ENCODE results near the gene TMEM256. TPM values are rescaled to one million over a fixed set of nuclear protein-coding genes. Genes with fewer than 3 reads are reported as not detected.
A peak's percentile ranks its signal among the peaks of the same experiment; 100 is the strongest.

The TMEM256 gene
- total RNA-seq, 1 donor from 2014 or later, result 67.8 TPM

- intact Hi-C loops (cut with micrococcal nuclease), result no loop called here
- no peaks in the 10 kb centered on the region for H3K36me3 ChIP-seq
- peak overlapping the region; percentile 69 for H3K4me3 ChIP-seq
- H3K27ac ChIP-seq (replicated peaks), result peak overlapping the region; percentile 75
- TF ChIP-seq, protein P1, sequence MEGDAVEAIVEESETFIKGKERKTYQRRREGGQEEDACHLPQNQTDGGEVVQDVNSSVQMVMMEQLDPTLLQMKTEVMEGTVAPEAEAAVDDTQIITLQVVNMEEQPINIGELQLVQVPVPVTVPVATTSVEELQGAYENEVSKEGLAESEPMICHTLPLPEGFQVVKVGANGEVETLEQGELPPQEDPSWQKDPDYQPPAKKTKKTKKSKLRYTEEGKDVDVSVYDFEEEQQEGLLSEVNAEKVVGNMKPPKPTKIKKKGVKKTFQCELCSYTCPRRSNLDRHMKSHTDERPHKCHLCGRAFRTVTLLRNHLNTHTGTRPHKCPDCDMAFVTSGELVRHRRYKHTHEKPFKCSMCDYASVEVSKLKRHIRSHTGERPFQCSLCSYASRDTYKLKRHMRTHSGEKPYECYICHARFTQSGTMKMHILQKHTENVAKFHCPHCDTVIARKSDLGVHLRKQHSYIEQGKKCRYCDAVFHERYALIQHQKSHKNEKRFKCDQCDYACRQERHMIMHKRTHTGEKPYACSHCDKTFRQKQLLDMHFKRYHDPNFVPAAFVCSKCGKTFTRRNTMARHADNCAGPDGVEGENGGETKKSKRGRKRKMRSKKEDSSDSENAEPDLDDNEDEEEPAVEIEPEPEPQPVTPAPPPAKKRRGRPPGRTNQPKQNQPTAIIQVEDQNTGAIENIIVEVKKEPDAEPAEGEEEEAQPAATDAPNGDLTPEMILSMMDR (IDR thresholded peaks at IDR 0.05; ENCODE audit: borderline replicate concordance), result peak; percentile 91
- DNase-seq, result peak; percentile 80
- H3K4me1 ChIP-seq, result peaks cover 64% of the 10 kb centered on the region
- peaks cover 28% of the 10 kb centered on the region for H3K27me3 ChIP-seq (ENCODE audit: low read depth)
- no peaks in the 10 kb centered on the region for H3K9me3 ChIP-seq (replicated peaks)
Observed at GRCh38 chr17:7436556-7437368, 32.9 kb upstream of the TMEM256 start.

GRCh38 chr17:7435676-7436555 is 32.0 kb upstream of the TMEM256 start:
- intact Hi-C loops (cut with micrococcal nuclease), result no loop called here
- H3K9me3 ChIP-seq (replicated peaks), result no peaks in the 10 kb centered on the region
- H3K36me3 ChIP-seq, result no peaks in the 10 kb centered on the region
- H3K4me3 ChIP-seq, result peak overlapping the region; percentile 69
- peak overlapping the region; percentile 75 for H3K27ac ChIP-seq (replicated peaks)
- DNase-seq, result peak; percentile 45
- TF ChIP-seq, protein P1 (IDR thresholded peaks at IDR 0.05; ENCODE audit: borderline replicate concordance), result no peak
- H3K4me1 ChIP-seq, result peaks cover 61% of the 10 kb centered on the region
- H3K27me3 ChIP-seq (ENCODE audit: low read depth), result peaks cover 28% of the 10 kb centered on the region

DNA sequence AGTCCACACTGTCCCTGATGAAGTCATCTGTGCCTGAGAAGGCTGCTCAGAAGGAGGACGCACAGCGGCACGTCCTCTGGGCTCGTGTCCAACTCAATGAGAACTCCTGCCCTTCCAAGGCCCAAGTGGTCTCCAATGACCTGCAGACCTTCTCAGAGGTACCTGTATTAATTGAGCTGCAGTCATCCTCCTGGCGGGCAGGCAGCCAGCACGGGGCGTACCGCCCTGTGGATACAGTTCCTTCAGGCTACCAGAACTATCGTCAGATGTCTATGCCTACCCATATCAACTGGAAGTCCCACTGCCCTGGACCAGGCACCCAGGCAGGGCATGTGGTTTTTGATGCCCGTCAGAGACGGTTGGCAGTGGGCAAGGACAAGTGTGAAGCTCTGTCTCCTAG is 28.4 kb upstream of the TMEM256 start:
- Histone ChIP-seq H3K4me1 (peaks cover 25% of the 10 kb centered on the region), H3K9me3 (replicated peaks) (no peaks in the 10 kb centered on the region), H3K27me3 (ENCODE audit: low read depth) (no peaks in the 10 kb centered on the region), H3K4me3 (no peak overlapping the region), H3K27ac (replicated peaks) (no peak overlapping the region), H3K36me3 (no peaks in the 10 kb centered on the region)
- no peak for DNase-seq
- intact Hi-C loops (cut with micrococcal nuclease), result no loop called here
- TF ChIP-seq, protein P1 (IDR thresholded peaks at IDR 0.05; ENCODE audit: borderline replicate concordance), result no peak

DNA sequence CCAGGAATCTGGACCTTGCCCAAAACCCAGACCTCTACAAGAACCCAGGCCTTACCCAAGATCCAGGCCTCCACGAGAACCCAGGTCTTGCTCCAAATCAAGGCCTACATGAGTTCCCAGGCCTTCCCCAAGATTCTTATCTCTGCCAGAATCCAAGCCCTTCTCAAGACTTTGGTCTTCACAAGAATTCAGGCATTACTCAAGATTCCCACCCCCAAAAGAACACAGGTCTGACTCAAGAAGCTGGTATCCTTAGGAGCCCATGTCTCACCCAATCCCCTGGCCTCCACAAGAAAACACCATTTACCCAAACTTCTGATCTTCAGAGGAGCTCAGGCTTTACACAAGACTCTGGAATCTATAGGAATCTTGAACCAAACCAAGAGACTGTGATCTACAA is 27.3 kb upstream of the TMEM256 start:
- no peaks in the 10 kb centered on the region for H3K36me3 ChIP-seq
- H3K4me3 ChIP-seq, result no peak overlapping the region
- H3K9me3 ChIP-seq (replicated peaks), result no peaks in the 10 kb centered on the region
- TF ChIP-seq, protein P1 (IDR thresholded peaks at IDR 0.05; ENCODE audit: borderline replicate concordance), result no peak
- no peaks in the 10 kb centered on the region for H3K27me3 ChIP-seq (ENCODE audit: low read depth)
- intact Hi-C loops (cut with micrococcal nuclease), result no loop called here
- H3K4me1 ChIP-seq, result peaks cover 15% of the 10 kb centered on the region
- no peak for DNase-seq
- no peak overlapping the region for H3K27ac ChIP-seq (replicated peaks)

GRCh38 chr17:7429722-7430121 is 25.8 kb upstream of the TMEM256 start:
- Histone ChIP-seq H3K4me3 (no peak overlapping the region), H3K27ac (replicated peaks) (no peak overlapping the region), H3K27me3 (ENCODE audit: low read depth) (no peaks in the 10 kb centered on the region), H3K36me3 (no peaks in the 10 kb centered on the region), H3K9me3 (replicated peaks) (no peaks in the 10 kb centered on the region), H3K4me1 (peaks cover under 1% of the 10 kb centered on the region)
- no peak for DNase-seq
- TF ChIP-seq, protein P1 (IDR thresholded peaks at IDR 0.05; ENCODE audit: borderline replicate concordance), result no peak
- intact Hi-C loops (cut with micrococcal nuclease), result no loop called here
